WERI-Rb-1 (cell line): Measurements from ENCODE around the gene ITGB4.

ENCODE experiments used
- DNase-seq: peaks from one replicate; pipeline ENCODE4 v3.0.0-alpha.2; 2020
- H3K27ac ChIP-seq: fragments of 250-450 bp; sonication (Bioruptor Pico); 2 replicates; pipeline ENCODE4 v1.5.1; 2020; ENCODE audit warnings: mild to moderate bottlenecking, moderate library complexity
- H3K27me3 ChIP-seq: fragments of 250-450 bp; sonication (Bioruptor Pico); 2 replicates; pipeline ENCODE4 v1.5.1; 2021; ENCODE audit warnings: mild to moderate bottlenecking, low read depth, moderate library complexity; ENCODE audit not compliant: insufficient read depth, severe bottlenecking
- H3K36me3 ChIP-seq: fragments of 250-450 bp; sonication (Bioruptor Pico); 2 replicates; pipeline ENCODE4 v1.5.1; 2020; ENCODE audit warnings: mild to moderate bottlenecking, moderate library complexity
- H3K4me3 ChIP-seq: 2 replicates; pipeline ENCODE4 v1.5.1; 2011; ENCODE audit warnings: low read depth, mild to moderate bottlenecking, control low read depth, low read length
- H3K9me3 ChIP-seq: fragments of 250-450 bp; sonication (Bioruptor Pico); 2 replicates; pipeline ENCODE4 v1.5.1; 2021; ENCODE audit warnings: mild to moderate bottlenecking, moderate library complexity; ENCODE audit not compliant: severe bottlenecking
- CTCF ChIP-seq: IDR thresholded peaks from 2 replicates; pipeline ENCODE4 v1.5.1; 2011; ENCODE audit warnings: low read depth, mild to moderate bottlenecking, control low read depth, inconsistent platforms, low read length

The ITGB4 gene

DNA sequence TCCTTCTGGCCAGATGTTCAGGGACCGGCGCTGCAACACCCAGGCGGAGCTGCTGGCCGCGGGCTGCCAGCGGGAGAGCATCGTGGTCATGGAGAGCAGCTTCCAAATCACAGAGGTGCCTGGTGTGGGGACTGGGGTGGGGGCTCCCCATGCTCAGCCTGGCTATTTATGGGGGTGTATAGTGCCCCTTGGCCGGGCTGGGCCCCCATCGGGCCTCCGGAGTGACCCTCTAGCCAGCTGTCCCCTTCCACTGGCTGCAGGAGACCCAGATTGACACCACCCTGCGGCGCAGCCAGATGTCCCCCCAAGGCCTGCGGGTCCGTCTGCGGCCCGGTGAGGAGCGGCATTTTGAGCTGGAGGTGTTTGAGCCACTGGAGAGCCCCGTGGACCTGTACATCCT is 6.1 kb downstream of the ITGB4 start:
- Histone ChIP-seq H3K9me3 (no peaks in the 10 kb centered on the region), H3K27ac (no peak overlapping the region), H3K27me3 (peaks cover 6% of the 10 kb centered on the region), H3K36me3 (no peaks in the 10 kb centered on the region), H3K4me3 (no peak overlapping the region)
- no peak for TF ChIP-seq CTCF
- DNase-seq = no peak

- no peak overlapping the region for H3K4me3 ChIP-seq
- H3K27me3 ChIP-seq = peaks cover 2% of the 10 kb centered on the region
- TF ChIP-seq CTCF = no peak
- no peaks in the 10 kb centered on the region for H3K36me3 ChIP-seq
- no peaks in the 10 kb centered on the region for H3K9me3 ChIP-seq
- DNase-seq = no peak
- no peak overlapping the region for H3K27ac ChIP-seq
These were observed 8.1 kb downstream of the ITGB4 start for GRCh38 chr17:75729351-75729750.

DNA sequence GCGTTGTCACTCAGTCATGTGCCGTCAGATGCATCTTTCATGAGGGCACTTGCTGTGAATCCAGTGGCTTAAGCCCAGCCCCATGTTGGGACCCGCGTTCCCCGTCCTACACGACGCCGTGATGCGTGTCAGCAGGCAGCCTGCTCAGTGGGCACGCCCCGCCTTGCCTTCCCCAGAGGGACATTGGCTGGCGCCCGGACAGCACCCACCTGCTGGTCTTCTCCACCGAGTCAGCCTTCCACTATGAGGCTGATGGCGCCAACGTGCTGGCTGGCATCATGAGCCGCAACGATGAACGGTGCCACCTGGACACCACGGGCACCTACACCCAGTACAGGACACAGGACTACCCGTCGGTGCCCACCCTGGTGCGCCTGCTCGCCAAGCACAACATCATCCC is 8.8 kb downstream of the ITGB4 start:
- TF ChIP-seq CTCF = no peak
- H3K27ac ChIP-seq = no peak overlapping the region
- H3K27me3 ChIP-seq = peaks cover 2% of the 10 kb centered on the region
- no peak for DNase-seq
- no peaks in the 10 kb centered on the region for H3K36me3 ChIP-seq
- no peaks in the 10 kb centered on the region for H3K9me3 ChIP-seq
- no peak overlapping the region for H3K4me3 ChIP-seq

DNA sequence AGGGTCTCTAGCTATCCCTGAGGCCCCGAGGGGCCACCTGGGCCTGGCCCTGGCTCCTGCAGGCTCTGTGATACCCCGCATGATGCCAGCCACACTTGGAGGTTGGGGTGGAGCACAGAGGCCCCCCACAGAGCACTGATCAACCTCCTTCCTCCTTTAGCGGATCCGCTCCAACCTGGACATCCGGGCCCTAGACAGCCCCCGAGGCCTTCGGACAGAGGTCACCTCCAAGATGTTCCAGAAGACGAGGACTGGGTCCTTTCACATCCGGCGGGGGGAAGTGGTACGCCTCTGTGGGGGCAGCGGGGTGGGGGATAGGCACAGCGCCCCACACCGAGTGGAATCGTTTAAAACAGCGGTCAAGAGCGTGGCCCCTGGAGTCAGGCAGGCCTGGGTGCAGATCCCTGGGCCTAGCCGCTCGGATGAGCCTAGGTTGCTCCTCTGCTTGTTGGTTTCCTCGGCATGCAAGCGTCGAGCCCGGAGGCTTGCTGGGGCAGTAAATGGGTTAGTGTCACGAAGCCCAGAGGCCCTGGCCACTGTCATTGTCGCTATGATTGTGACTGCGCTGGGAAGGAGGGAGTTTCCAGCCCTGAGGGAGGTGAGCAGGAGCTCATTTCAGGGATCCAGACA is 9.9 kb downstream of the ITGB4 start:
- Histone ChIP-seq H3K27ac (no peak overlapping the region), H3K4me3 (no peak overlapping the region), H3K36me3 (no peaks in the 10 kb centered on the region), H3K27me3 (peaks cover 2% of the 10 kb centered on the region), H3K9me3 (peaks cover 5% of the 10 kb centered on the region)
- DNase-seq = no peak
- TF ChIP-seq CTCF = no peak

DNA sequence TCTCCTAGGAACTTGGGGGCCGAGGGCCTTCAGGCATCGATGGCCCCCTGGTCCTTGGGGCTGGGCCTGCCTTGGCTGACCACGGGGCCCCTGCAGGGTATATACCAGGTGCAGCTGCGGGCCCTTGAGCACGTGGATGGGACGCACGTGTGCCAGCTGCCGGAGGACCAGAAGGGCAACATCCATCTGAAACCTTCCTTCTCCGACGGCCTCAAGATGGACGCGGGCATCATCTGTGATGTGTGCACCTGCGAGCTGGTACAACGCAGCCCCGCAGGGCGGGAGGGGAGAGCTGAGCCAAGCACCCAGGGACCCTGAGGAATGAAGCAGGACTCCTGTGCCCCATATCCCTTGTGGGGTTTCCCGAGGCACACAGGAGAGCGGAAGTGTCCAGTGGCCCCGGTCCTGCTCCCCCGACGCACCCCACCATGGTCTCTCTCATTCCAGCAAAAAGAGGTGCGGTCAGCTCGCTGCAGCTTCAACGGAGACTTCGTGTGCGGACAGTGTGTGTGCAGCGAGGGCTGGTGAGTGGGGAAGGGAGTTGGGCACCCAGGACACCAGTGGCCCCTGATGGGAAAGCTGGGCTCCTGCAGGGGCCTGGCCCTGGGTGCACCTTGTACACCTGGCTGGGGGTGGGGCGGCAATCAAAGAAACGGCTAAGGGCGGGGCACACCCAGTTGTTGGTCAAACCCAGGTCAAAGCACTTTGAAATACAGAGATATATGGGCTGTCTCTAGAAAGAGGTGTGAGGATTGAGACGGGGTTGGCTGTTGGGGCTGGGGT is 10.6 kb downstream of the ITGB4 start:
- Histone ChIP-seq H3K36me3 (no peaks in the 10 kb centered on the region), H3K9me3 (peaks cover 5% of the 10 kb centered on the region), H3K4me3 (no peak overlapping the region), H3K27me3 (no peaks in the 10 kb centered on the region), H3K27ac (no peak overlapping the region)
- no peak for TF ChIP-seq CTCF
- DNase-seq = no peak
